Measurements from ENCODE around the gene DNAJC13.

DNAJC13 gene

GRCh38 chr3:132542577-132542976 lies 125.3 kb downstream of the DNAJC13 start:
- Histone ChIP-seq H3F3A (ENCODE audit: control insufficient read depth, insufficient read depth) (no peaks in the 10 kb centered on the region), H3K79me2 (ENCODE audit: control insufficient read depth, low read length) (no peaks in the 10 kb centered on the region), H3K9me3 (ENCODE audit: control insufficient read depth, insufficient read depth, low read length) (no peaks in the 10 kb centered on the region), H3K4me2 (ENCODE audit: low read length) (no peak overlapping the region), H3K36me3 (ENCODE audit: control insufficient read depth, low read length) (peaks cover 21% of the 10 kb centered on the region), H4K20me1 (ENCODE audit: control insufficient read depth, insufficient read depth, low read depth, low read length) (no peaks in the 10 kb centered on the region), H3K27ac (ENCODE audit: low read depth, low read length) (no peak overlapping the region), H3K27me3 (ENCODE audit: control insufficient read depth, low read length) (no peaks in the 10 kb centered on the region), H3K4me1 (ENCODE audit: control insufficient read depth, low read length) (no peaks in the 10 kb centered on the region), H3K4me3 (ENCODE audit: low read length) (no peak overlapping the region), H3K9me2 (replicated peaks; ENCODE audit: control insufficient read depth, low read length) (no peaks in the 10 kb centered on the region)
- no peak for TF ChIP-seq EZH2phosphoT487 (IDR thresholded peaks at IDR 0.05; ENCODE audit: borderline replicate concordance, low read length)
- no peak for TF ChIP-seq CTCF (IDR thresholded peaks at IDR 0.05; ENCODE audit: low read depth, low read length, poor library complexity, severe bottlenecking)

GRCh38 chr3:132543011-132543739 lies 125.9 kb downstream of the DNAJC13 start:
- Histone ChIP-seq H3K36me3 (ENCODE audit: control insufficient read depth, low read length) (peaks cover 15% of the 10 kb centered on the region), H4K20me1 (ENCODE audit: control insufficient read depth, insufficient read depth, low read depth, low read length) (no peaks in the 10 kb centered on the region), H3K79me2 (ENCODE audit: control insufficient read depth, low read length) (no peaks in the 10 kb centered on the region), H3K9me3 (ENCODE audit: control insufficient read depth, insufficient read depth, low read length) (no peaks in the 10 kb centered on the region), H3K4me3 (ENCODE audit: low read length) (no peak overlapping the region), H3K9me2 (replicated peaks; ENCODE audit: control insufficient read depth, low read length) (no peaks in the 10 kb centered on the region), H3F3A (ENCODE audit: control insufficient read depth, insufficient read depth) (no peaks in the 10 kb centered on the region), H3K4me1 (ENCODE audit: control insufficient read depth, low read length) (no peaks in the 10 kb centered on the region), H3K27me3 (ENCODE audit: control insufficient read depth, low read length) (no peaks in the 10 kb centered on the region), H3K4me2 (ENCODE audit: low read length) (no peak overlapping the region), H3K27ac (ENCODE audit: low read depth, low read length) (no peak overlapping the region)
- TF ChIP-seq CTCF (IDR thresholded peaks at IDR 0.05; ENCODE audit: low read depth, low read length, poor library complexity, severe bottlenecking) (no peak), EZH2phosphoT487 (IDR thresholded peaks at IDR 0.05; ENCODE audit: borderline replicate concordance, low read length) (no peak)

- H3K9me3 ChIP-seq (ENCODE audit: control insufficient read depth, insufficient read depth, low read length) = no peaks in the 10 kb centered on the region
- no peaks in the 10 kb centered on the region for H3K27me3 ChIP-seq (ENCODE audit: control insufficient read depth, low read length)
- H3K4me2 ChIP-seq (ENCODE audit: low read length) = no peak overlapping the region
- H4K20me1 ChIP-seq (ENCODE audit: control insufficient read depth, insufficient read depth, low read depth, low read length) = no peaks in the 10 kb centered on the region
- H3K36me3 ChIP-seq (ENCODE audit: control insufficient read depth, low read length) = peaks cover 12% of the 10 kb centered on the region
- no peaks in the 10 kb centered on the region for H3K9me2 ChIP-seq (replicated peaks; ENCODE audit: control insufficient read depth, low read length)
- H3K79me2 ChIP-seq (ENCODE audit: control insufficient read depth, low read length) = no peaks in the 10 kb centered on the region
- no peak for TF ChIP-seq CTCF (IDR thresholded peaks at IDR 0.05; ENCODE audit: low read depth, low read length, poor library complexity, severe bottlenecking)
- TF ChIP-seq EZH2phosphoT487 (IDR thresholded peaks at IDR 0.05; ENCODE audit: borderline replicate concordance, low read length) = no peak
- H3K27ac ChIP-seq (ENCODE audit: low read depth, low read length) = no peak overlapping the region
- no peaks in the 10 kb centered on the region for H3F3A ChIP-seq (ENCODE audit: control insufficient read depth, insufficient read depth)
- no peaks in the 10 kb centered on the region for H3K4me1 ChIP-seq (ENCODE audit: control insufficient read depth, low read length)
- no peak overlapping the region for H3K4me3 ChIP-seq (ENCODE audit: low read length)
Measured at GRCh38 chr3:132544130-132544529, 126.8 kb downstream of the DNAJC13 start.
